ENCODE data around the gene TRIM24. TPM values are rescaled to one million over a fixed set of nuclear protein-coding genes. Genes with fewer than 3 reads are reported as not detected.
A peak's percentile ranks its signal among the peaks of the same experiment; 100 is the strongest.

The TRIM24 gene
- polyA plus RNA-seq, 1 of the 3 experiments (the other 2 are of a cell fraction), result 5.3 TPM

DNA sequence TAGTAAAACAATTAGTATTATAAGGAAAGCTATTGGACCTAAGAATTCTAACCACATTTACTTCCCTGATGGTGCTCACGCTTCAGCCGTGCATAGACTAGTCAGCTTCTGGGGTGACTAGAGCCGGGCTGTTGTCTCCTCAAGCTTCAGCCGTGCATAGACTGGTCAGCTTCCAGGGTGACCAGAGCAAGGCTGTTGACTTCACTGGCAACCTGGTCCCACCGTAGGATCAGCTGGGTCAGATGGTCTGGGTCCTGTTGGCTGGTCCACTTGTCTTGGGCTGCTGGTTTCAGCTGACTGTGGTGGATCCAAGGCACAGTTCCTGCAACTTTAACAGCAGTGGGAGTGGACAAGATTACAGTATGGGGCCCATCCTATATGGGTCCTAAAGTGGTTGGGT is 99.4 kb downstream of the TRIM24 start:
- CTCF ChIA-PET, result interaction anchor here (0.8 kb wide), 1 partner anchor 30 kb away, joined by 3 read pairs; no protein-coding TSS in a partner anchor

DNA sequence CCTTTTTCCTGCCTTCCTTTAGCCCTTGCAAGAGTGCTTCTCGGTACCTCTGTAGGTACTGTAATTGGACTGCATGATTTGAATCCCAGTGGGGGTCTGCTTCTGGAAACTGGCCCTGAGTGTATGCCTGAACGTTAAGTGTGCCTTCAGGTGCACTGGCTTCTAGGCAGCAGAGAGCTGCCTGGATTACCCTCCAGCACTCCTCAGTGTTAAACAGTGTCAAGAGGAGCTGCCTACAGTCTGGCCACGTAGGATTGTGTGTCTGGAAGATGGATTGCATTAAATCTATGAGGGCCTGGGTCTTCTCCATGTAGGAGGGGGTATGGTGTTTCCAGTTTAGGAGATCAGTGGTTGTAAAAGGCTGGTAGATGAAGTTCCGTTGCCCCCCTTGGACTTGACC is 103.7 kb downstream of the TRIM24 start:
- Histone ChIP-seq H3K79me2 (ENCODE audit: insufficient read depth) (no peaks in the 10 kb centered on the region), H3K36me3 (replicated peaks in 1 of 2; ENCODE audit: control insufficient read depth in 1 of 2, insufficient read depth in 2 of 2, low read length in 1 of 2) (peaks cover 59 to 81% of the 10 kb centered on the region in 2 experiments), H3K27me3 (ENCODE audit: insufficient read depth) (no peaks in the 10 kb centered on the region), H3K4me3 (ENCODE audit: low read depth in 2 of 2, low read length in 1 of 2) (peak overlapping the region in 1 of 2 experiments; percentile 10; a peak in 1 of 4 replicates), H3K27ac (ENCODE audit: low read depth in 2 of 2, low read length in 1 of 2) (no peak overlapping the region), H3K9ac (no peak overlapping the region), H3K4me1 (ENCODE audit: control insufficient read depth in 1 of 2, insufficient read depth in 2 of 2, low read depth in 1 of 2, low read length in 1 of 2) (no peaks in the 10 kb centered on the region), H3K4me2 (no peak overlapping the region), H3K9me3 (0 out of 2 replicates have a peak, but pooled peaks cover 7% of the 10 kb centered on the region), H2AFZ (ENCODE audit: low read depth) (no peak overlapping the region), H3K9me2 (no peaks in the 10 kb centered on the region), H3F3A (replicated peaks; ENCODE audit: insufficient read depth) (no peaks in the 10 kb centered on the region), H4K20me1 (ENCODE audit: insufficient read depth) (no peaks in the 10 kb centered on the region)
- 83% methylated on average over 4 of the region's 4 CpGs for WGBS (ENCODE audit: low lambda C conversion rate)
- ChIA-PET POLR2A (no interaction called here), CTCF (no interaction called here)
- no peak for DNase-seq
- TF ChIP-seq, protein P1, sequence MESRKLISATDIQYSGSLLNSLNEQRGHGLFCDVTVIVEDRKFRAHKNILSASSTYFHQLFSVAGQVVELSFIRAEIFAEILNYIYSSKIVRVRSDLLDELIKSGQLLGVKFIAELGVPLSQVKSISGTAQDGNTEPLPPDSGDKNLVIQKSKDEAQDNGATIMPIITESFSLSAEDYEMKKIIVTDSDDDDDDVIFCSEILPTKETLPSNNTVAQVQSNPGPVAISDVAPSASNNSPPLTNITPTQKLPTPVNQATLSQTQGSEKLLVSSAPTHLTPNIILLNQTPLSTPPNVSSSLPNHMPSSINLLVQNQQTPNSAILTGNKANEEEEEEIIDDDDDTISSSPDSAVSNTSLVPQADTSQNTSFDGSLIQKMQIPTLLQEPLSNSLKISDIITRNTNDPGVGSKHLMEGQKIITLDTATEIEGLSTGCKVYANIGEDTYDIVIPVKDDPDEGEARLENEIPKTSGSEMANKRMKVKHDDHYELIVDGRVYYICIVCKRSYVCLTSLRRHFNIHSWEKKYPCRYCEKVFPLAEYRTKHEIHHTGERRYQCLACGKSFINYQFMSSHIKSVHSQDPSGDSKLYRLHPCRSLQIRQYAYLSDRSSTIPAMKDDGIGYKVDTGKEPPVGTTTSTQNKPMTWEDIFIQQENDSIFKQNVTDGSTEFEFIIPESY (IDR thresholded peaks at IDR 0.05; ENCODE audit: borderline replicate concordance, low read depth), result no peak
- TF ChIP-seq MEF2A (IDR thresholded peaks at IDR 0.05; ENCODE audit: borderline replicate concordance, low read depth), result no peak
- no peak for TF ChIP-seq TAF1 (IDR thresholded peaks at IDR 0.05; ENCODE audit: borderline replicate concordance, low read depth, low read length)
- no peak for TF ChIP-seq FOXJ3 (CRISPR knock-in tag; IDR thresholded peaks at IDR 0.05)
- TF ChIP-seq, protein P2, sequence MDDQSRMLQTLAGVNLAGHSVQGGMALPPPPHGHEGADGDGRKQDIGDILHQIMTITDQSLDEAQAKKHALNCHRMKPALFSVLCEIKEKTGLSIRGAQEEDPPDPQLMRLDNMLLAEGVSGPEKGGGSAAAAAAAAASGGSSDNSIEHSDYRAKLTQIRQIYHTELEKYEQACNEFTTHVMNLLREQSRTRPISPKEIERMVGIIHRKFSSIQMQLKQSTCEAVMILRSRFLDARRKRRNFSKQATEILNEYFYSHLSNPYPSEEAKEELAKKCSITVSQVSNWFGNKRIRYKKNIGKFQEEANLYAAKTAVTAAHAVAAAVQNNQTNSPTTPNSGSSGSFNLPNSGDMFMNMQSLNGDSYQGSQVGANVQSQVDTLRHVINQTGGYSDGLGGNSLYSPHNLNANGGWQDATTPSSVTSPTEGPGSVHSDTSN (IDR thresholded peaks at IDR 0.05), result no peak
- TF ChIP-seq, protein P3, sequence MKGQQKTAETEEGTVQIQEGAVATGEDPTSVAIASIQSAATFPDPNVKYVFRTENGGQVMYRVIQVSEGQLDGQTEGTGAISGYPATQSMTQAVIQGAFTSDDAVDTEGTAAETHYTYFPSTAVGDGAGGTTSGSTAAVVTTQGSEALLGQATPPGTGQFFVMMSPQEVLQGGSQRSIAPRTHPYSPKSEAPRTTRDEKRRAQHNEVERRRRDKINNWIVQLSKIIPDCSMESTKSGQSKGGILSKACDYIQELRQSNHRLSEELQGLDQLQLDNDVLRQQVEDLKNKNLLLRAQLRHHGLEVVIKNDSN (IDR thresholded peaks at IDR 0.05; ENCODE audit: borderline replicate concordance, low read depth), result no peak
- TF ChIP-seq, protein P4, sequence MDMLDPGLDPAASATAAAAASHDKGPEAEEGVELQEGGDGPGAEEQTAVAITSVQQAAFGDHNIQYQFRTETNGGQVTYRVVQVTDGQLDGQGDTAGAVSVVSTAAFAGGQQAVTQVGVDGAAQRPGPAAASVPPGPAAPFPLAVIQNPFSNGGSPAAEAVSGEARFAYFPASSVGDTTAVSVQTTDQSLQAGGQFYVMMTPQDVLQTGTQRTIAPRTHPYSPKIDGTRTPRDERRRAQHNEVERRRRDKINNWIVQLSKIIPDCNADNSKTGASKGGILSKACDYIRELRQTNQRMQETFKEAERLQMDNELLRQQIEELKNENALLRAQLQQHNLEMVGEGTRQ (IDR thresholded peaks at IDR 0.05; ENCODE audit: borderline replicate concordance, low read depth, low read length), result no peak
- TF ChIP-seq, protein P5, sequence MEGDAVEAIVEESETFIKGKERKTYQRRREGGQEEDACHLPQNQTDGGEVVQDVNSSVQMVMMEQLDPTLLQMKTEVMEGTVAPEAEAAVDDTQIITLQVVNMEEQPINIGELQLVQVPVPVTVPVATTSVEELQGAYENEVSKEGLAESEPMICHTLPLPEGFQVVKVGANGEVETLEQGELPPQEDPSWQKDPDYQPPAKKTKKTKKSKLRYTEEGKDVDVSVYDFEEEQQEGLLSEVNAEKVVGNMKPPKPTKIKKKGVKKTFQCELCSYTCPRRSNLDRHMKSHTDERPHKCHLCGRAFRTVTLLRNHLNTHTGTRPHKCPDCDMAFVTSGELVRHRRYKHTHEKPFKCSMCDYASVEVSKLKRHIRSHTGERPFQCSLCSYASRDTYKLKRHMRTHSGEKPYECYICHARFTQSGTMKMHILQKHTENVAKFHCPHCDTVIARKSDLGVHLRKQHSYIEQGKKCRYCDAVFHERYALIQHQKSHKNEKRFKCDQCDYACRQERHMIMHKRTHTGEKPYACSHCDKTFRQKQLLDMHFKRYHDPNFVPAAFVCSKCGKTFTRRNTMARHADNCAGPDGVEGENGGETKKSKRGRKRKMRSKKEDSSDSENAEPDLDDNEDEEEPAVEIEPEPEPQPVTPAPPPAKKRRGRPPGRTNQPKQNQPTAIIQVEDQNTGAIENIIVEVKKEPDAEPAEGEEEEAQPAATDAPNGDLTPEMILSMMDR (IDR thresholded peaks at IDR 0.05), result no peak
- no peak for TF ChIP-seq TCF12 (IDR thresholded peaks at IDR 0.05)
- TF ChIP-seq ELF1 (IDR thresholded peaks at IDR 0.05), result no peak
- no peak for TF ChIP-seq RXRA (IDR thresholded peaks at IDR 0.05; ENCODE audit: borderline replicate concordance, low read depth)
- no peak for TF ChIP-seq EP300 (IDR thresholded peaks at IDR 0.05; ENCODE audit: borderline replicate concordance in 1 of 2, low read depth in 1 of 2, low read length in 1 of 2)
- no peak for TF ChIP-seq NRF1 (IDR thresholded peaks at IDR 0.05; ENCODE audit: low read depth, low read length)
- TF ChIP-seq JUND (IDR thresholded peaks at IDR 0.05), result no peak
- no peak for TF ChIP-seq TEAD4 (IDR thresholded peaks at IDR 0.05; ENCODE audit: borderline replicate concordance, insufficient read depth)
- TF ChIP-seq FOXM1 (IDR thresholded peaks at IDR 0.05; ENCODE audit: low read depth), result no peak
- no peak for TF ChIP-seq EZH2phosphoT487 (IDR thresholded peaks at IDR 0.05; ENCODE audit: borderline replicate concordance, low read depth)
- no peak for TF ChIP-seq GABPA (IDR thresholded peaks at IDR 0.05; ENCODE audit: low read depth)

More for the DNA sequence above, 99.4 kb downstream of the TRIM24 start:
- POLR2A ChIA-PET, result no interaction called here
- Histone ChIP-seq H4K20me1 (ENCODE audit: insufficient read depth) (no peaks in the 10 kb centered on the region), H3K4me2 (no peak overlapping the region), H3K9me2 (no peaks in the 10 kb centered on the region), H3K9me3 (peaks cover 39% of the 10 kb centered on the region), H2AFZ (ENCODE audit: low read depth) (no peak overlapping the region), H3K79me2 (ENCODE audit: insufficient read depth) (no peaks in the 10 kb centered on the region), H3K36me3 (replicated peaks in 1 of 2; ENCODE audit: control insufficient read depth in 1 of 2, insufficient read depth in 2 of 2, low read length in 1 of 2) (peaks cover 64 to 93% of the 10 kb centered on the region in 2 experiments), H3K4me1 (ENCODE audit: control insufficient read depth in 1 of 2, insufficient read depth in 2 of 2, low read depth in 1 of 2, low read length in 1 of 2) (no peaks in the 10 kb centered on the region), H3K27ac (ENCODE audit: low read depth in 2 of 2, low read length in 1 of 2) (no peak overlapping the region), H3F3A (replicated peaks; ENCODE audit: insufficient read depth) (no peaks in the 10 kb centered on the region), H3K4me3 (ENCODE audit: low read depth in 2 of 2, low read length in 1 of 2) (no peak overlapping the region; a peak in 1 of 4 replicates), H3K9ac (no peak overlapping the region), H3K27me3 (ENCODE audit: insufficient read depth) (no peaks in the 10 kb centered on the region)
- no peak for DNase-seq
- 100% methylated on average over 3 of the region's 5 CpGs for WGBS (ENCODE audit: low lambda C conversion rate)
- TF ChIP-seq, protein P6, sequence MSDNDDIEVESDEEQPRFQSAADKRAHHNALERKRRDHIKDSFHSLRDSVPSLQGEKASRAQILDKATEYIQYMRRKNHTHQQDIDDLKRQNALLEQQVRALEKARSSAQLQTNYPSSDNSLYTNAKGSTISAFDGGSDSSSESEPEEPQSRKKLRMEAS (IDR thresholded peaks at IDR 0.05; ENCODE audit: low read depth), result no peak
- TF ChIP-seq RFX5 (IDR thresholded peaks at IDR 0.05; ENCODE audit: low read length), result no peak

Data from SK-N-SH (cell line).